PFSK-1 (cell line): ENCODE measurements around the gene EMILIN3.

Experiments used
- FOXP2 ChIP-seq: optimal IDR thresholded peaks from 2 replicates; pipeline ENCODE3; 2011; ENCODE audit warnings: borderline replicate concordance, control low read depth, inconsistent platforms; ENCODE audit not compliant: insufficient read depth; ENCODE audit errors: extremely low read length, extremely low read depth
- POLR2AphosphoS5 ChIP-seq: IDR thresholded peaks from 2 replicates; pipeline ENCODE4 v1.6.1; 2012; ENCODE audit warnings: low read depth, mild to moderate bottlenecking, control low read depth, low read length, moderate library complexity

DNA sequence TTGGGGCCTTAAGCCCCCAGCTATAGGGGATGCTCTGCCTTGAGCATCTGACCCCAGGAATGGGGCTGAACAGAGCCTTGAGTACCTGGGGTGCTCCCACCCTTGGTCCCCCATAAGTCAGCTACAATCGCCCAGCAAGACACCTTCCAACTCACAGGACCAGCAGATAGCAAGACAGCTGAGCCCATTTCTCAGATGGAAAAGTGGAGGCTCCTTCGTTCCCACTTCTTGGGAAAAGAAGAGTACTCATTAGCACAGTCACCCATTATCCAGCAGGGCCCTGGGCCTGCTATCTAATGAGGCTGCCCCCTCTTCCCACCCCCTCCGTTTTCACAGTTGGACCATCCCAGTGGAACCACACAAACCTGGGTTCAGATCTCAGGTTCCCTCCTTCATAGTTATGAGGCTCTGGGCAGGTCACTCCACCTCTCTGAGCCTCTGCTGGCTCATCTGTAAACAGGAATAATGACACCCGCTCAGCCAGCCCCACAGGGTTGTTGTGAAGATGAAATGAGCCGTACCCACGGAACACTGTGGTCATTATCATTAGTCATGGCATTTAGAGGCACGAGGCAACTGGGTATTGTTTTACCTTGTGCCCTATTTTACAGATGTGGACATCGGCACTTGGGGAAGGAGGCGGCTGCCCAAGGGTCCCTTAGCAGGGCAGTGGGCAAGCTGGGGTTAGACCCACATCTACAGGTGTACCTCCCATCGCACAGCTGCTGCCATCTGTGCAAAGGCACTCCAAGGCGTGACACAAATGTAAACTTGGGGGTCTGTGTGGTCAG is 21.5 kb downstream of the EMILIN3 start:
- no peak for TF ChIP-seq POLR2AphosphoS5
- no peak for TF ChIP-seq FOXP2
